GM18867 (cell line): Measurements from ENCODE around the gene GABARAP.

Experiments
- ATAC-seq: cut with Tn5 transposase; IDR thresholded peaks from one replicate; pipeline ENCODE4 v1.9.1; 2021; ENCODE audit warnings: mild to moderate bottlenecking, moderate library complexity; ENCODE audit not compliant: unreplicated experiment

GABARAP gene

GRCh38 chr17:7241090-7241733 lies 1.0 kb downstream of the GABARAP start:
- ATAC-seq, result no peak

- no peak for ATAC-seq
Measured at GRCh38 chr17:7240375-7240774, 1.9 kb downstream of the GABARAP start.

- ATAC-seq, result peak; percentile 52
Measured at GRCh38 chr17:7239091-7240027, 2.9 kb downstream of the GABARAP start, which contains the start of gene PHF23. PHF23 (minus strand) TSS chr17:7239457; CDS start chr17:7239279, 178 bp downstream.

GRCh38 chr17:7238420-7239090 lies 3.7 kb downstream of the GABARAP start:
- no peak for ATAC-seq

GRCh38 chr17:7237761-7238419 lies 4.4 kb downstream of the GABARAP start:
- no peak for ATAC-seq

GRCh38 chr17:7237266-7237760 lies 4.9 kb downstream of the GABARAP start:
- no peak for ATAC-seq

GRCh38 chr17:7236808-7237207 lies 5.4 kb downstream of the GABARAP start:
- no peak for ATAC-seq

GRCh38 chr17:7235693-7236665 lies 6.3 kb downstream of the GABARAP start:
- no peak for ATAC-seq

GRCh38 chr17:7234083-7234951 lies 7.9 kb downstream of the GABARAP start, which contains the start of gene DVL2:
DVL2 (minus strand) TSS chr17:7234517; CDS start chr17:7234262, 255 bp downstream.
- ATAC-seq, result peak; percentile 51

GRCh38 chr17:7233701-7234082 lies 8.6 kb downstream of the GABARAP start:
- ATAC-seq, result no peak

GRCh38 chr17:7232114-7232513 lies 10.1 kb downstream of the GABARAP start:
- no peak for ATAC-seq

- ATAC-seq, result no peak
Measured at GRCh38 chr17:7229504-7229903, 12.7 kb downstream of the GABARAP start.

- ATAC-seq, result no peak
Measured at GRCh38 chr17:7228920-7229319, 13.3 kb downstream of the GABARAP start.

GRCh38 chr17:7226721-7227710 lies 15.2 kb downstream of the GABARAP start:
- ATAC-seq, result no peak

- no peak for ATAC-seq
Measured at GRCh38 chr17:7225711-7226331, 16.4 kb downstream of the GABARAP start.

- no peak for ATAC-seq
Measured at GRCh38 chr17:7224661-7225111, 17.6 kb downstream of the GABARAP start.

GRCh38 chr17:7224110-7224509 lies 18.1 kb downstream of the GABARAP start:
- no peak for ATAC-seq
